ENCODE results near the gene ZNRF1. TPM values are rescaled to one million over a fixed set of nuclear protein-coding genes. Genes with fewer than 3 reads are reported as not detected.

The ZNRF1 gene
- polyA plus RNA-seq, 4 donors: 34.8 to 37.0 (median 35.3) TPM

- DNase-seq (ENCODE audit: low read depth in 4 of 4, low spot score in 3 of 4): no peak
Measured at GRCh38 chr16:75058806-75059205, 60.0 kb downstream of the ZNRF1 start.

GRCh38 chr16:75059411-75059810 lies 60.6 kb downstream of the ZNRF1 start:
- no peak for DNase-seq (ENCODE audit: low read depth in 4 of 4, low spot score in 3 of 4)

- no peak for DNase-seq (ENCODE audit: low read depth in 4 of 4, low spot score in 3 of 4)
Measured at GRCh38 chr16:75060723-75061122, 61.9 kb downstream of the ZNRF1 start.

- no peak for DNase-seq (ENCODE audit: low read depth in 4 of 4, low spot score in 3 of 4)
Measured at GRCh38 chr16:75061669-75062068, 62.8 kb downstream of the ZNRF1 start.

GRCh38 chr16:75062135-75062975 lies 63.5 kb downstream of the ZNRF1 start:
- DNase-seq (ENCODE audit: low read depth in 4 of 4, low spot score in 3 of 4): no peak

GRCh38 chr16:75062976-75063346 lies 64.1 kb downstream of the ZNRF1 start:
- no peak for DNase-seq (ENCODE audit: low read depth in 4 of 4, low spot score in 3 of 4)

GRCh38 chr16:75063549-75064088 lies 64.8 kb downstream of the ZNRF1 start:
- DNase-seq (ENCODE audit: low read depth in 4 of 4, low spot score in 3 of 4): no peak

GRCh38 chr16:75064403-75065148 lies 65.8 kb downstream of the ZNRF1 start:
- no peak for DNase-seq (ENCODE audit: low read depth in 4 of 4, low spot score in 3 of 4)

- no peak for DNase-seq (ENCODE audit: low read depth in 4 of 4, low spot score in 3 of 4)
Measured at GRCh38 chr16:75065149-75065505, 66.3 kb downstream of the ZNRF1 start.

GRCh38 chr16:75065521-75066149 lies 66.8 kb downstream of the ZNRF1 start:
- DNase-seq (ENCODE audit: low read depth in 4 of 4, low spot score in 3 of 4): no peak

GRCh38 chr16:75066861-75067447 lies 68.1 kb downstream of the ZNRF1 start:
- DNase-seq (ENCODE audit: low read depth in 4 of 4, low spot score in 3 of 4): no peak

- no peak for DNase-seq (ENCODE audit: low read depth in 4 of 4, low spot score in 3 of 4)
Measured at GRCh38 chr16:75068085-75069031, 69.5 kb downstream of the ZNRF1 start.

- no peak for DNase-seq (ENCODE audit: low read depth in 4 of 4, low spot score in 3 of 4)
Measured at GRCh38 chr16:75070012-75070841, 71.4 kb downstream of the ZNRF1 start.

GRCh38 chr16:75071621-75072020 lies 72.8 kb downstream of the ZNRF1 start:
- no peak for DNase-seq (ENCODE audit: low read depth in 4 of 4, low spot score in 3 of 4)

GRCh38 chr16:75072239-75072947 lies 73.6 kb downstream of the ZNRF1 start:
- DNase-seq (ENCODE audit: low read depth in 4 of 4, low spot score in 3 of 4): no peak

- no peak for DNase-seq (ENCODE audit: low read depth in 4 of 4, low spot score in 3 of 4)
Measured at GRCh38 chr16:75073545-75074303, 74.9 kb downstream of the ZNRF1 start.

- DNase-seq (ENCODE audit: low read depth in 4 of 4, low spot score in 3 of 4): no peak
Measured at GRCh38 chr16:75074304-75074793, 75.5 kb downstream of the ZNRF1 start.

All from right renal pelvis (tissue), 4 donors.